IMR-90 (cell line): Measurements from ENCODE around the gene SMAD2. TPM values are rescaled to one million over a fixed set of nuclear protein-coding genes. Genes with fewer than 3 reads are reported as not detected.

Source experiments
- ATAC-seq: fragments of 200-7000 bp; cut with Tn5 transposase; 2 replicates; pipeline ENCODE4 v1.9.1; 2020; ENCODE audit warnings: low read depth, mild to moderate bottlenecking, moderate library complexity
- BruUV-seq: library from RNA; stranded (reverse); fragments of 400-500 nt; replicated peaks from 2 replicates; lab custom pipeline; 2021; lab: Mats Ljungman, UMichigan
- CTCF ChIA-PET: fragments of 300-600 bp; formaldehyde crosslinking; extraction: SDS; loops from one replicate; lab custom pipeline; 2021; ENCODE audit warnings: antibody characterized with exemption; lab: Yijun Ruan, JAX
- POLR2A ChIA-PET: fragments of 300-600 bp; sonication (Branson Sonifier 250); formaldehyde crosslinking; loops from one replicate; lab custom pipeline; 2022; ENCODE audit warnings: antibody characterized with exemption; ENCODE audit not compliant: unreplicated experiment; lab: Charles Lee
- DNase-seq: peaks from one replicate; pipeline ENCODE4 v3.0.0; 2013
- H2AFZ ChIP-seq: replicated peaks from 2 replicates; pipeline ENCODE3; 2013; ENCODE audit warnings: low read length, mild to moderate bottlenecking; ENCODE audit not compliant: poor library complexity
- H2AK5ac ChIP-seq: 2 replicates; pipeline ENCODE4 v1.6.1; 2013; ENCODE audit warnings: low read depth, low read length, inconsistent platforms
- H2AK9ac ChIP-seq: replicated peaks from 2 replicates; pipeline ENCODE3; 2013; ENCODE audit warnings: mild to moderate bottlenecking, low read depth, low read length, moderate library complexity; ENCODE audit not compliant: poor library complexity
- H2BK120ac ChIP-seq: 2 replicates; pipeline ENCODE4 v1.6.1; 2013; ENCODE audit warnings: low read depth, low read length, inconsistent platforms
- H2BK15ac ChIP-seq: 3 replicates; pipeline ENCODE4 v1.6.1; 2013; ENCODE audit warnings: low read depth, low read length, inconsistent platforms
- H2BK20ac ChIP-seq: 2 replicates; pipeline ENCODE4 v1.6.1; 2013; ENCODE audit warnings: low read depth, mild to moderate bottlenecking, inconsistent platforms, low read length, moderate library complexity
- H2BK5ac ChIP-seq: 2 replicates; pipeline ENCODE4 v1.6.1; 2013; ENCODE audit warnings: mild to moderate bottlenecking, low read depth, low read length, inconsistent platforms; ENCODE audit not compliant: poor library complexity, severe bottlenecking
- H3K14ac ChIP-seq: replicated peaks from 2 replicates; pipeline ENCODE4 v1.6.1; 2013; ENCODE audit warnings: low read depth, low read length, inconsistent platforms
- H3K18ac ChIP-seq: 2 replicates; pipeline ENCODE4 v1.6.1; 2013; ENCODE audit warnings: low read depth, low read length, control low read depth
- H3K23ac ChIP-seq: 2 replicates; pipeline ENCODE4 v1.6.1; 2013; ENCODE audit warnings: low read depth, low read length, inconsistent platforms
- H3K27ac ChIP-seq: 2 replicates; pipeline ENCODE4 v1.5.1; 2013; ENCODE audit warnings: mild to moderate bottlenecking, control low read depth, low read length; ENCODE audit not compliant: insufficient read depth
- H3K27me3 ChIP-seq: 2 replicates; pipeline ENCODE4 v1.6.1; 2013; ENCODE audit warnings: low read length; ENCODE audit not compliant: control insufficient read depth, insufficient read depth
- H3K36me3 ChIP-seq: 2 replicates; pipeline ENCODE4 v1.6.1; 2013; ENCODE audit warnings: low read length, mixed read lengths; ENCODE audit not compliant: control insufficient read depth, insufficient read depth
- H3K4ac ChIP-seq: 2 replicates; pipeline ENCODE4 v1.6.1; 2013; ENCODE audit warnings: low read depth, low read length, inconsistent platforms
- H3K4me1 ChIP-seq: 2 replicates; pipeline ENCODE4 v1.6.1; 2013; ENCODE audit warnings: low read length, mixed read lengths; ENCODE audit not compliant: control insufficient read depth, insufficient read depth
- H3K4me2 ChIP-seq: 2 replicates; pipeline ENCODE4 v1.6.1; 2013; ENCODE audit warnings: low read depth, mild to moderate bottlenecking, control low read depth, low read length, moderate library complexity
- H3K4me3 ChIP-seq: 2 replicates; pipeline ENCODE4 v1.5.1; 2013; ENCODE audit warnings: low read depth, mild to moderate bottlenecking, control low read depth, low read length, moderate library complexity; ENCODE audit not compliant: insufficient read depth
- H3K56ac ChIP-seq: 2 replicates; pipeline ENCODE4 v1.6.1; 2013; ENCODE audit warnings: low read length, inconsistent platforms; ENCODE audit not compliant: insufficient read depth; ENCODE audit errors: extremely low read depth
- H3K79me1 ChIP-seq, 2 experiments: 2 replicates each; pipeline ENCODE4 v1.6.1; 2013; ENCODE audit warnings: low read length in 2 of 2, inconsistent platforms in 1 of 2, low read depth in 1 of 2
- H3K9ac ChIP-seq: 2 replicates; pipeline ENCODE4 v1.6.1; 2013; ENCODE audit warnings: low read depth, low read length, control low read depth
- H3K9me1 ChIP-seq: 2 replicates; pipeline ENCODE4 v1.6.1; 2013; ENCODE audit warnings: low read length, inconsistent platforms; ENCODE audit not compliant: insufficient read depth
- H3K9me3 ChIP-seq: 2 replicates; pipeline ENCODE4 v1.6.1; 2013; ENCODE audit warnings: low read length; ENCODE audit not compliant: control insufficient read depth, insufficient read depth
- H4K20me1 ChIP-seq: 2 replicates; pipeline ENCODE4 v1.6.1; 2013; ENCODE audit warnings: low read length, inconsistent platforms; ENCODE audit not compliant: insufficient read depth
- H4K5ac ChIP-seq: 2 replicates; pipeline ENCODE4 v1.6.1; 2013; ENCODE audit warnings: mild to moderate bottlenecking, low read depth, low read length, control low read depth
- H4K8ac ChIP-seq, 2 experiments: 2 replicates each; pipeline ENCODE4 v1.6.1; 2013; ENCODE audit warnings: low read depth in 2 of 2, low read length in 2 of 2, control low read depth in 1 of 2, inconsistent platforms in 1 of 2
- H4K91ac ChIP-seq: 2 replicates; pipeline ENCODE4 v1.6.1; 2013; ENCODE audit warnings: low read depth, low read length, inconsistent platforms; ENCODE audit not compliant: insufficient read depth
- BHLHE40 ChIP-seq: fragments of 150-350 bp; IDR thresholded peaks from 2 replicates; pipeline ENCODE4 v1.6.1; 2016; ENCODE audit warnings: mild to moderate bottlenecking, low read depth, low read length
- CEBPB ChIP-seq: IDR thresholded peaks from 2 replicates; pipeline ENCODE4 v1.6.1; 2012; ENCODE audit warnings: low read depth, low read length, improper control_type of control experiment
- ELK1 ChIP-seq: fragments of 150-350 bp; IDR thresholded peaks from 2 replicates; pipeline ENCODE4 v1.6.1; 2016; ENCODE audit warnings: low read depth, mild to moderate bottlenecking, low read length, moderate library complexity, borderline replicate concordance
- FOS ChIP-seq: fragments of 150-350 bp; IDR thresholded peaks from 2 replicates; pipeline ENCODE4 v1.6.1; 2016; ENCODE audit warnings: low read depth, low read length
- MAFK ChIP-seq: IDR thresholded peaks from 2 replicates; pipeline ENCODE4 v1.6.1; 2012; ENCODE audit warnings: low read depth, low read length, improper control_type of control experiment
- MXI1 ChIP-seq: IDR thresholded peaks from 2 replicates; pipeline ENCODE4 v1.6.1; 2012; ENCODE audit warnings: low read depth, mild to moderate bottlenecking, low read length, moderate library complexity, borderline replicate concordance
- POLR2A ChIP-seq: IDR thresholded peaks from 2 replicates; pipeline ENCODE4 v1.6.1; 2012; ENCODE audit warnings: mild to moderate bottlenecking, low read depth, low read length
- RAD21 ChIP-seq: IDR thresholded peaks from 2 replicates; pipeline ENCODE4 v1.6.1; 2012; ENCODE audit warnings: low read length, improper control_type of control experiment
- RCOR1 ChIP-seq: IDR thresholded peaks from 2 replicates; pipeline ENCODE4 v1.6.1; 2012; ENCODE audit warnings: mild to moderate bottlenecking, low read length, improper control_type of control experiment; ENCODE audit not compliant: insufficient replicate concordance
- RFX5 ChIP-seq: IDR thresholded peaks from 2 replicates; pipeline ENCODE4 v1.8.0; 2012; ENCODE audit warnings: low read depth, mild to moderate bottlenecking, low read length, moderate library complexity
- WGBS, 2 experiments: methylation state at CpG; one replicate each; pipeline versions ENCODE4 v1.1.5 to v1.1.7; 2013; ENCODE audit warnings: missing lambda C conversion rate in 2 of 2; ENCODE audit not compliant: insufficient read length in 1 of 2; ENCODE audit errors: extremely low coverage in 2 of 2; 5-methylcytosine and 5-hydroxymethylcytosine counted together
- dilution Hi-C: fragments of 300-500 bp; cut with HindIII; formaldehyde crosslinking; loops from one replicate; pipeline ENCODE4 v1.14.3; 2018; ENCODE audit warnings: low sequenced_read_pairs; ENCODE audit not compliant: unreplicated experiment
- in situ Hi-C: fragments of 300-500 bp; cut with MboI; formaldehyde crosslinking; loops from 3 replicates; pipeline ENCODE4 v1.14.3; 2019; ENCODE audit warnings: low sequenced_read_pairs, inconsistent platforms, mixed read lengths
- intact Hi-C: fragments of 100-400 bp; cut with micrococcal nuclease; formaldehyde crosslinking; loops from 2 replicates; pipeline ENCODE4 v1.10.0; 2022
- polyA plus RNA-seq, 3 experiments: library from polyadenylated mRNA; depleted of rRNA; stranded (reverse); fragments of >200 nt; gene quantifications; 2 replicates each; pipeline ENCODE4 v1.2.3, GENCODE V29; 2012; ENCODE audit warnings: low replicate concordance in 1 of 3
- total RNA-seq: library from RNA; depleted of rRNA; stranded (reverse); fragments of >200 nt; gene quantifications from 2 replicates; pipeline ENCODE4 v1.2.3, GENCODE V29; 2012

The SMAD2 gene
- total and polyA plus RNA-seq, 2 of the 4 experiments (the other 2 are of a cell fraction) = 41.7 to 171 TPM

DNA sequence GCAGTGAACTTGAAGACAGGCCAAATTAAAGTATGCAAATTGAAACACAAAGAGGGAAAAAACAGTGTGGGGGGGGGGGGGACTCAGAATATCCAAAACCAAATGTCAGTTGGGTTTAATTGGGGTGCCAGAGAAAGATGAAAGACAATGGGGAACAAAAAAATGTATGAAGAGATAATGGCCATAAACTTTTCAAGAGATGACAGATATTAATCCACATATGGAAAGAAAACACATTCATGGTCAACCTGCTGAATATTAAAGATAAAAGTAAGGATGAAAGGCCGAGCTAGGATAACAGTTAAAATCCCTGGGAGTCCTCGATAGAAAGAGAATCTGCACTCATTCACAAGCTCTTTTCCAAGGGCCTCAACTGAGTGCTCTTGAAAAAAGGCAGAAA is 26.6 kb downstream of the SMAD2 start:
- ChIA-PET CTCF (no interaction called here), POLR2A (no interaction called here)
- Histone ChIP-seq H4K91ac (no peak overlapping the region), H3K4me3 (no peak overlapping the region), H3K27me3 (no peaks in the 10 kb centered on the region), H3K14ac (no peak overlapping the region), H3K79me1 (peaks cover 42 to 58% of the 10 kb centered on the region in 2 experiments), H2BK5ac (no peak overlapping the region), H4K8ac (no peak overlapping the region), H3K9ac (no peak overlapping the region), H4K20me1 (peaks cover 54% of the 10 kb centered on the region), H2BK20ac (no peak overlapping the region), H2BK120ac (no peak overlapping the region), H3K4me1 (no peaks in the 10 kb centered on the region), H3K9me1 (no peaks in the 10 kb centered on the region), H2AK9ac (no peak overlapping the region), H3K18ac (no peak overlapping the region), H3K4ac (no peak overlapping the region), H2AFZ (no peak overlapping the region), H3K56ac (no peak overlapping the region), H3K36me3 (0 out of 2 replicates have a peak, but pooled peaks cover 2% of the 10 kb centered on the region), H4K5ac (no peak overlapping the region), H3K4me2 (no peak overlapping the region), H3K23ac (no peak overlapping the region), H2AK5ac (no peak overlapping the region), H3K9me3 (peaks cover 5% of the 10 kb centered on the region), H3K27ac (no peak overlapping the region), H2BK15ac (no peak overlapping the region)
- dilution Hi-C loops (no loop called here), intact Hi-C loops (no loop called here), in situ Hi-C loops (no loop called here)
- WGBS, 2 experiments = no CpG with 5 or more reads among the region's 2 CpGs
- DNase-seq (no peak), ATAC-seq (no peak)
- no TSS peak for BruUV-seq
- TF ChIP-seq FOS = no peak
- TF ChIP-seq CEBPB = no peak
- TF ChIP-seq MXI1 = no peak
- no peak for TF ChIP-seq RFX5
- TF ChIP-seq ELK1 = no peak
- TF ChIP-seq BHLHE40 = no peak
- TF ChIP-seq RAD21 = no peak
- no peak for TF ChIP-seq RCOR1
- TF ChIP-seq POLR2A = no peak
- TF ChIP-seq MAFK = no peak
